Kidney epithelial cell (primary cell): ENCODE data around the gene PNMA6E. TPM values are rescaled to one million over a fixed set of nuclear protein-coding genes. Genes with fewer than 3 reads are reported as not detected.

ENCODE experiments used
- DNase-seq: peaks from one replicate; pipeline ENCODE4 v3.0.0-alpha.2; 2010; ENCODE audit warnings: low read depth
- H3K27me3 ChIP-seq: 2 replicates; pipeline ENCODE4 v1.6.0; 2011; ENCODE audit warnings: low read length; ENCODE audit not compliant: control insufficient read depth, insufficient read depth
- H3K36me3 ChIP-seq: 2 replicates; pipeline ENCODE4 v1.5.1; 2011; ENCODE audit warnings: low read length; ENCODE audit not compliant: control insufficient read depth, insufficient read depth
- H3K4me3 ChIP-seq: 2 replicates; pipeline ENCODE4 v1.5.1; 2011; ENCODE audit warnings: low read depth, mild to moderate bottlenecking, control low read depth, low read length
- total RNA-seq: library from RNA; depleted of rRNA; stranded (reverse); fragments of >200 nt; gene quantifications from 2 replicates; pipeline ENCODE4 v1.2.3, GENCODE V29; 2015
- TF ChIP-seq, protein P1 (sequence below): IDR thresholded peaks from 2 replicates; pipeline ENCODE4 v1.5.1; 2011; ENCODE audit warnings: mild to moderate bottlenecking, moderate library complexity, low read length, control low read depth, inconsistent platforms; ENCODE audit not compliant: insufficient read depth, poor library complexity, severe bottlenecking

Gene PNMA6E
- total RNA-seq, 1 donor from 2014 or later: not detected

DNA sequence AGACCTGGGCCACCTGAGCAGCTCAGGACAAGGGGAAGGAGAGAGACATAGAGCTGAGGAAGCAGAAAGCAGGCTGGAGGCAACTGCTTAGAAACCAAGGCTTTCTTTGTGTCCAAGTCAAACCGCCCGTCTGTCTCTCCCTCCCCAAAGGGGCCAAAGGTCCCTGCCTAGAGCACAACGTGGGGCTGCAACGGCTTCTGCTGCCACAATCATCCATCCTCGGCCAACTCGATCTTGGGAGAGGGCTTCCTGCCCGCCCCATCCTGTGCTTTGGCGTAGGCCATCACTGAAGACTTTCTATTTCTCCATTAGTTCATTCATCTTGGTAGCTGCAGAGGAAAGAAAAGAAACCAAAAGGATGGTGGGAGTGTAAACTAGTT is 46.4 kb upstream of the PNMA6E start:
- Histone ChIP-seq H3K36me3 (no peaks in the 10 kb centered on the region), H3K27me3 (no peaks in the 10 kb centered on the region), H3K4me3 (no peak overlapping the region)
- TF ChIP-seq, protein P1, sequence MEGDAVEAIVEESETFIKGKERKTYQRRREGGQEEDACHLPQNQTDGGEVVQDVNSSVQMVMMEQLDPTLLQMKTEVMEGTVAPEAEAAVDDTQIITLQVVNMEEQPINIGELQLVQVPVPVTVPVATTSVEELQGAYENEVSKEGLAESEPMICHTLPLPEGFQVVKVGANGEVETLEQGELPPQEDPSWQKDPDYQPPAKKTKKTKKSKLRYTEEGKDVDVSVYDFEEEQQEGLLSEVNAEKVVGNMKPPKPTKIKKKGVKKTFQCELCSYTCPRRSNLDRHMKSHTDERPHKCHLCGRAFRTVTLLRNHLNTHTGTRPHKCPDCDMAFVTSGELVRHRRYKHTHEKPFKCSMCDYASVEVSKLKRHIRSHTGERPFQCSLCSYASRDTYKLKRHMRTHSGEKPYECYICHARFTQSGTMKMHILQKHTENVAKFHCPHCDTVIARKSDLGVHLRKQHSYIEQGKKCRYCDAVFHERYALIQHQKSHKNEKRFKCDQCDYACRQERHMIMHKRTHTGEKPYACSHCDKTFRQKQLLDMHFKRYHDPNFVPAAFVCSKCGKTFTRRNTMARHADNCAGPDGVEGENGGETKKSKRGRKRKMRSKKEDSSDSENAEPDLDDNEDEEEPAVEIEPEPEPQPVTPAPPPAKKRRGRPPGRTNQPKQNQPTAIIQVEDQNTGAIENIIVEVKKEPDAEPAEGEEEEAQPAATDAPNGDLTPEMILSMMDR: no peak
- no peak for DNase-seq

DNA sequence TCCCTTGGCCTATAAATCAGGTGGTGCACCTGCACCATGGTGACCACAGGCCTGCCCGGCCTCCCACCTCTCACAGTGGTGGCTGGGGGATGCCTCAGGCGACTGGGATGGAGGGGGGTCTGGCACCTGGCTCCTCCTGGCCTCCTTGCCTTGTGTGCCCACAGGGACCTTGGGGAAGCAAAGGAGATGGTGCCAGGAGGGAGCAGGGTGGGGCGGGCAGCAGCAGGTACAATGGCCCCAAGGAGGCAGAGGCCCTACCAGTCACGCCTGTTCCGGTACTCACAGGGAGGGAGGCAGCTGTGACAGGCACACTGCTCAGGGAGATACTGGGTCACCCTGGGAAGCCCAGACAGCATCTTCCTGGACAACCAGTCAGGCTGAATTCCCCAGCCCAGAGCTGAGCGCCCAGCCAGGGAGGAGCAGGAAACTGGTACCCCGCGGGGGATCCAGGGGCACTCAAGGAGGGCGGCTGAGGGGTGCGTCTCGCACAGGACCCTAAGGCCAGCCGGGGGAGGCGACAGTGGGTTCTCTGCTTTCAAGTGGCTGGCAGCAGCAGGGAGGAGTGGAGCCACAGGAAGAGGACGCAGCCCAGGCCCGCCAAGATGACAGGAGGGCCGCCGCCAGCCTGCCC is 45.9 kb upstream of the PNMA6E start:
- DNase-seq: no peak
- H3K36me3 ChIP-seq: no peaks in the 10 kb centered on the region
- TF ChIP-seq, protein P1: no peak
- no peaks in the 10 kb centered on the region for H3K27me3 ChIP-seq
- no peak overlapping the region for H3K4me3 ChIP-seq

DNA sequence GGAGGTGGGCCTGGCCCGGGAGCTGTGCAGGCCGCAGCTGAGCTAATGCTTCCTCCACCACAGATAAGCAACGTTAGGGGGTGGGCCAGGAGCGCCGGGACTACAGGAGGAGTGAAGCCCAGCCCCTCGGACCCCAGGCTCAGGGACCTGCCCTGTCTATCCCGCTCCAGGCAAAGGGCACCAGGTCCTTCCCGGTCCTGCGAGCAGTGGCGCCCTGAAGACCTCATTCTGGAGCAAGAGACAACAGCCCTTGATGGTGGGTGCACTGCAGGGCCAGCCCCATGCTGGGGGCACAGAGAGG is 45.4 kb upstream of the PNMA6E start:
- Histone ChIP-seq H3K36me3 (no peaks in the 10 kb centered on the region), H3K27me3 (no peaks in the 10 kb centered on the region), H3K4me3 (no peak overlapping the region)
- DNase-seq: no peak
- TF ChIP-seq, protein P1: no peak

DNA sequence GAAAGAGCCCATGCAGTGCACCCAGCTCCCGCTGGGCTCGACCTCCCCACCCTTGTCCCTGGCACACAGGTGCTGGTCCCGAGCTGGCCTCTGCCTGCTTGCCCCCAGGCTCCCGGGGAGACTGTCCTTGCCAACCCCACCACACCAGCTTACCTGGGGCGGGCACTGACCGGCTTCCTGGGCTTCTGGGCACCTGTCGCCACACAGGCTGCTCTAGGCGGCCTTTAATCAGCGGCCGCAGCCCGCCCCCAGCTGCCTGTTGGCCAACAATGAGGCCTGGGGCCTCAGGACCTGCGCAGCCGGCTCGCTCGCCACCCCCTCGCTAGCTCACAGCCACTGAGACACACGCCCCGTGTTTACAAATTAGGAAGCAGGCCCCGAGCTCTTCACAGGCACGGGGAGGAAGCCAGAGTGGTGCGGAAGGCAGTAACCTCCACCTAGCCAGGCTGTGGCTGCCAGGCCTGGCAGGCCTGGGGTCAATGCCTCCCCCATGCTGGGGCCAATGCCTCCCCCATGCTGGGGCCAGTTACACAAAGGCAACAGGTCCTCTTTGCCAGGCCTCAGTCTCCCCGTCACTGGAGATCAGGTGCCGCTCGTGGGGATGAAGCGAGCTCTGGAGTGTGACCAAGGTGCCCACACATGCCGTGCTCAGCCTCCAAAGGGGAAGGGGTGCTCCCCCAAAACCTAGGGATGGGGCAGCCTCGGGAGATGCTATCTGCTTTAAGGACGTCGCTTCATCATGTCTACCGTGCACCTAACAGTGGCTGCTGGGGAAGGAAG is 44.9 kb upstream of the PNMA6E start, which contains the start of gene TREX2:
TREX2 (minus strand) TSS at position 201 of the 780 bp plus-strand sequence. CDS start 626 bp downstream, outside the sequence.
- H3K27me3 ChIP-seq: no peaks in the 10 kb centered on the region
- TF ChIP-seq, protein P1: no peak
- no peak within 1 kb of the TSS for H3K4me3 ChIP-seq
- H3K36me3 ChIP-seq: no peaks in the 10 kb centered on the region
- no peak for DNase-seq

DNA sequence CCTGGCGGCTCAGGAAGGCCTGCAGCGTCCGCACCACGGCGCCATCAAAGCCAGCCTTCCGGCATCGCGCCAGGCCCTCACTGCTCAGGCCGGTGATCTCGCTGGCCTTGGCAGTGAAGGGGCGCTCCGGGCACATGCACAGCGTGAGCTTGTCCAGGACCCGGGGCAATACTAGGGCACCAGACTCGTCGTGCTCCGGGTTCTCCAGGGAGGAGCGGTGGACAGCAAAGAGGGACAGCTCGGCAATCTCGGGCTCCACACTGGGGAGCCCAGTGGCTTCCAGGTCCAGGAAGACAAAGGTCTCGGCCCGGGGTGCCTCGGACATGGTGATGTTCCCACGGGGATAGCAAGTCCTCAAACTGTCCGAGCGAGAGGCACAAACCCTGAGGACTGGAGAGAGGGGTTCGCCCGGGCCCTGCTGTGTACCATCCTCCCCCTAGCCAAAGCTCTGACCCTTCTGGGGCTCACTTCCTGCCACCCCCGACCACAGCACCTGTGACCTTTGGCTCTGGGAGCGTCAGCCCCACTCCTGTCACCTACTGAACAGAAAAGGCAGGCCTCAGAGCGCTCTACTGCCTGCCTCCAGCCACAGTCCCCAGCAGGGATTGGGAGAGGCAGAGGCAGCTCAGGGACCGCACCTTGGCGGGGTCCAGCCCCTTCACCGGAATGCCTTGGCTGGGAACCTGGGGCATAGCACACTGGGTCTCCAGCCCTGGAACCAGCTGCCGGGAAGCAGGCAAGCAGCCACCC is 44.1 kb upstream of the PNMA6E start:
- no peaks in the 10 kb centered on the region for H3K27me3 ChIP-seq

More for the DNA sequence above, 44.1 kb upstream of the PNMA6E start:
- Histone ChIP-seq H3K36me3 (no peaks in the 10 kb centered on the region), H3K4me3 (no peak overlapping the region)
- TF ChIP-seq, protein P1: no peak
- no peak for DNase-seq
